NCI-H345 treated with DMSO at 0.1 percent for 48 hours (cell line): ENCODE results near the gene CLDND2.

Source experiments
- DNase-seq: peaks from one replicate; lab custom pipeline; 2025; ENCODE audit not compliant: unreplicated experiment; lab: John Stamatoyannopoulos, UW

Gene CLDND2

DNA sequence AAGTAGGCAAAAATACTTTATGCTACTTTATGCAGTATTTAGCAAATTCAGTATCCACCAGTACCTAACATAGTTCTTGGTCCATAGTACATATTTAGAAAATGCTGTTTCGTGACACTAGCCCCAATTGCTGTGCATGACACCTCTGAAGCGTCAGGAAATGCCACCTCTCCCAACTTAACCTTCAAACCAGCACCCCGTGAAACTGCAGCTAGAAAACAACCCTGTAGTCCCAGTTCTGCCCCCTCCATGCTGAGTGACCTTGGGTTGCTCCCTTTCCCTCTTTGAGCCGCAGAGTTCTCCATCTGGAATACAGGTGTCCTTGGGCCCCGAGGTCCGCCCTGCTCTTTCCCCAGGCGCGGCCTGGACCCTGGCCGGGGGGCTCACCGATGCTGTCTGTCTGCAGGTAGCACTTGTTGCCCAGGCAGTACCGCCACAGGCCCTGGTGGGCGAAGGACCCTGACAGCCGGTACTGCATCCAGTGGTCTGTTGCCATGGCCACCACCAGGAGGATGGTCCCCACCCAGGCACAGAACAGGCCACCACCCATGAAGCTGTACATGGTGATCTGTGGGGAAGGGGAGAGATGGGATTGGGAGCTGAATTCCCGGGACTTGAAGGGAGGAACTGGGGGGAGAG, 18.2 kb upstream of the CLDND2 start:
- DNase-seq, result no peak

GRCh38 chr19:51382004-51382403, 13.2 kb upstream of the CLDND2 start:
- DNase-seq, result no peak

DNA sequence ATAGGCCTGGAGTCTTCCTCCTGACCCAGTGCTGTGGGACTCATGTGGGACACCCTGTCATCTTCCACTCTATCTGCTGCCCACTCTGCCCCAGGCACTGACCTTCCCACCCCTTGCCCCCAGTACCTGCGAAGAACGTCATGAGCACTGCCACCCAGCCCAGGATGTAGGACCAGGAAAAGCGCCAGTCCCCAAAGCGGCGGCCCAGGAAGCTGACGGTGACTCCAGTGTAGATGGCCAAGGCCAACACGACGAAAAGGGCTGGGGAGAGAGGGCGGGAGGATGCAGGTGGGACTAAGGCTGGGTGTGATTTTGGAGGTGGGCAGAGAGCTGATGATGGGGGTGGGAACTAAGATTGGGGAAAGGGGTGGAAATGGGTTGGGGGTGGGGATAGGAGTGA, 11.6 kb upstream of the CLDND2 start:
- DNase-seq, result no peak

GRCh38 chr19:51377422-51377821, 8.6 kb upstream of the CLDND2 start:
- no peak for DNase-seq

- no peak for DNase-seq
These were observed 6.9 kb upstream of the CLDND2 start for GRCh38 chr19:51375504-51376221.

DNA sequence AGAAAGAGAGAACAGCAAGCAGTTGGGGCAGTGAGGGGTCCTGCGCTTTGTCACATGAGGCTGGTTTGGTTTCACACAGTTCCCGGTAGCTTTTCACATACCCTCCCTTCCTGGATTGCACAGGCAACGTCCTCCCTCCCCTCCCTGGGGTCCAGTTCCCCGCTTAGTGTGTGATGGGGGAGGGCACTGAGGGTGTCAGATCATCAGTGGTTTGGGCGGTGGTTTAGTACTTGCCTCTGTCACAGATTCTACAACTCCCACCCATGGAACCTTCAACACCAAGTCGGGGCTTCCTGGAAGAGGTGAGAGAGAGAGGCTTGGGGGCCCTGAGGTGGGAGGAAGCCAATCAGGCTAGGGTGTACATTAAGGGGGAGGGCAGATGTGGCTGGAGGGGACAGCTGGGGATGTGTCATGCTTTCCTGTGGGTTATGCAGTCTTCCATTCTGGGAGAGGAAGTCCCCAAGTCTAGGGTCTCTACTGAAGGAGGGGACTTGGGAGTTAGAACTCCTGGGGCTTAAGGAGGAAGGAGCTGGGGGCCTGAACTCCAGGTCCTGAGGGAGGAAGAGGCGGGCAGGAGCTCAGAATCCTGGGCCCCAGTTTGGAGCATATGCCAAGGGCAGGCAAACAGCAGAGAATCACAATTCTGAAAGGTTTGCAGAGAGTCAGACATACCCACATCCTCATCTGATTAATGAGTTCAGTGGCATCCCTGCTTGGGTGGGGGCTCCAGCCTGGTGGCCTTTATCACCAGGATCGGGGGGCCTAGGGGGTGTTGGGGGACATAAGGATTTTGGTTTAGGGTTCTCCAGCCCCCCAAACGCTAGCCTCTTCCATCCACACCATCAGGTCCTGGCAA, 4.1 kb upstream of the CLDND2 start, which contains the start of gene NKG7:
TSS of gene NKG7 (minus strand) at position 6 of the 856 bp plus-strand sequence. CDS start 119 bp downstream, outside the sequence.
- DNase-seq, result no peak

DNA sequence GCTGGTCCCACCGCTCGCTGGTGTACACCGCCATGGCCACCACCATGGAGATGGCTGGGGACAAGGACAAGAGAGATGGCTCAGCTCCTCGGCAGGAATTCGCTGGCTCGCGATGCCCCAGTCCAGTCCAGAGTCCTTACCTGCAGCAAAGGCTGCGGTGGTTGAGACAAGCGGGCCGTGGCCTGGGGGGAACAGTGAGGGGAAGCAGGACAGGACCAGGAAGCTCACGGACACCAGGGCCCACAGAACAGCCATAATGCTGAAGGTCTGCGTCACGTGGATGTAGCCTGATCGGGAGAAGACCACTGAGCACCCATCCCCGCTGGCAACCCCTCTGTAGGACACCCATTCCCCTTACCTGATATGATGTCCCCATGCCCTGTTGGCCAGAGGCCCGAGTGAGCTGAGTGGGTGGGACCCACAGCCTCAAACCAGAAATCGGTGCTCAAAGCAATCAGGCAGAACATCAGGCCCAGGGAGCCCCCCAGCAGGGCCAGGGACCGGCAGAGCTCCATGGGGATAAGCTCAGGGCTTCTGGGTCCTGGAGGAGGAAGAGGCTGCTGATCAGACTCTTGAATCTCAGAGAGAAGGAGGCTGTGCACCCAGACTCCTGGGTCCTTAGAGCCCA, 3.3 kb upstream of the CLDND2 start:
- DNase-seq, result no peak

- DNase-seq, result no peak
These were observed 2.4 kb upstream of the CLDND2 start for GRCh38 chr19:51371186-51371690.

GRCh38 chr19:51370230-51370629, 1.4 kb upstream of the CLDND2 start:
- DNase-seq, result no peak

DNA sequence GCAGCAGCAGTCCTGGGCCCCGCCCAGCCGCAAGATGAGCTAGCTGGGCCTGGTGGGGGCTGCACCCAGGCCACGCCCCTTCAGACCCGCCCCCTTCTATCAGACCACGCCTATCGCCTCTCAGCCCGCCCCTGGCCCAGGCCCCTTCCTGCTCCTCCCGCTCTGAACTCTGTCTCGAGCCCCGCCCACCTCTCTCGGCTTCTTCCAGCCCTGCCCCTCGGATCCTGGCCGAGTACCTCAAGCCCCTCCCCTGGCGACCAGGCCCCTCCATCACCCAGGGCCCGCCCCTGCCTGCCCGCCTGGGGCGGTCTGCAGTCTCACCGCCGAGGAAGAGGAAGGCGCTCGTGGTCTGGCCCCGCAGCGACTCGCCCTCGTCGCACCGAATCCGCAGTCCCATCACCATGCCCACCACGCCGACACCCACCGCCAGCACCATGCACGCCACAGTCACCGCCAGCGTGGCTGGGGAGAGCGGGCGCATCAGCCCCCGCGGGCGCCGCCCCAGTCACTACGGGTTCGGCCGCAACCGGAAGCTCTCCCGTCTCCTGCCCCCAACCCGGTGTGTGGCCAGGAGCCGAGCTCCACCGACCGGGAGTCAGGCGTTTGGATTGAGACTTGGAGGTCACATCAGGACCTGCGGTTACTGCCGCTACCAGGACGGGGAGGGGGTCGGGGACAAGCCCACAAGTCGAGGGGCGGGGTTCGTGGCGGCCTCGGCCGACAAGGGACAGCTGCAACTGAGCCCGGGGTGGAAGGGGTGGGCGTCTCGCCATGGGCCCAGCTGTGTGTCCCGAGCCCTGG, 1.0 kb downstream of the CLDND2 start:
- no peak for DNase-seq

DNA sequence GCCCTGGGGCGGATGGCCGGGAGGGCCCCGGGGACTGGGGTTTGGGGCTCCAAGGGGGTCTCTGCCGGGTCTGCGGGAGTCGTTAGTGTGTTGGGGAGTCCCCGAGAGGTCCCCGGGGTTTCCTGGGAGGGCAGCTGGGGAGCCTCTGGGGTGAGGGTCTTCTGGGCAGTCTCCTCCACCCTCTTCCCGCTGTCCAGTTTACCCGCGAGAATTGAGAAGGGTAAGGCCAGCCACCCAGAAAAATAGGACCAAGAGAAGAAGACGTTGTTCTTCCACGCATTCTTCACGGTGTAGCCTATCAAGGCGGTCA, 1.6 kb downstream of the CLDND2 start:
- DNase-seq, result no peak

- no peak for DNase-seq
These were observed 2.2 kb downstream of the CLDND2 start for GRCh38 chr19:51366389-51367254.

DNA sequence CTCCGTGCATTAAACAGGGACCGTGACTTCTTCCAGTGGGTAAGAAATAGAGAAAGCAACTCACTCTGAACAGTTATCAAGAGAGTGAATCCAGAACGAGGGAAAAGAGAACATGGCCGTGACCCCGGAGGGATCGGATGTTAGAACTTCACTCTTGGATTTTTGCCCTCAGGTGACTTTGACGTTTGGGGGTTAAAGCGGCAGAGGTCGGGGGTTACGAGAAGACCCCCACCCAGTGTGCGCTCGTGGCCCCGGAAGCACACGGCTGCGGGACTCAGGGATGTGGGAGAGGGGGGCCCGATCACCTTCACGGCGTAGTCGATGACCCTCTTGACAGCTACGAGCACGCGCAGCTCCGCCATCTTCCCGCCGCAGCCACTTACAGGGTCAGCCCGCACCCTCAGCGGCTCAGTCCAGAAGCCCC, 2.8 kb downstream of the CLDND2 start, which contains the start of gene ETFB:
TSS of gene ETFB (minus strand) at position 424 of the 424 bp plus-strand sequence. CDS start at position 362, 62 bp downstream.
- DNase-seq, result no peak

DNA sequence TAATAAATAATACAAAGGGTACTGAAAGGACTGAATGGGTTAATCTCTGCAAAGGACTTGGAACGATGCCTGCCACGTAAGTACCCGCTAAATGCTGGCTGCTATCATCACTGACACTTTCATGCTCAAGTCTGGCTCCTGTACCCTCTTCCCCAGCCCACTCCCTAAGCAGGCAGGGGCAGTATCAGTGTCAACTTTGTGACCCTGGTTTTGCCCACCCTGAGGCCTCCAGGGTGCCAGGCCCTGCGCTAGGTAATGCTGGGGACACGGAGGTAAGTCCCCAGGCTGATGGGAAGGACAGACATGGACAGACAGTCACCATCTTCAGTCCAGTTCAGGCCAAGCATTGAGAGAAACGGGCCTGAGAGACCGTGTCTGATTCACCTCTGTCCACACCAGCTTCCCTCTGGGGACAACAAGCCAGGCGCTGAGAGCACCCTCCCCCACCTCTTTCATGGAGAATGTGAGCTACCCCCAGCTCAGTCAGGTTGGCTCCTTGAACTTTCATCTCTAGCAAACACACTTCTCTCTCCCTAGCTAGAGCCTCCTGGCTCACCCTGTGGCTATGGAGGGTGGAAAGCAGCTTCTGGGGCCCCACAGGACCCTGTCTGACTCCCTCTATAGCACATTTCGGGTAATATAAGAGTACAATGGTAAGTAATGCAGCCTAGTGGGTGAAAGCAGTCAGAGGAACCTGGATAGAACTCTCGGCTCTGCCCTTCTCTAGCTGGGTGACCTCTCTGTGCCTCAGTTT, 3.4 kb downstream of the CLDND2 start:
- no peak for DNase-seq

GRCh38 chr19:51364200-51365106, 4.3 kb downstream of the CLDND2 start:
- DNase-seq, result no peak

DNA sequence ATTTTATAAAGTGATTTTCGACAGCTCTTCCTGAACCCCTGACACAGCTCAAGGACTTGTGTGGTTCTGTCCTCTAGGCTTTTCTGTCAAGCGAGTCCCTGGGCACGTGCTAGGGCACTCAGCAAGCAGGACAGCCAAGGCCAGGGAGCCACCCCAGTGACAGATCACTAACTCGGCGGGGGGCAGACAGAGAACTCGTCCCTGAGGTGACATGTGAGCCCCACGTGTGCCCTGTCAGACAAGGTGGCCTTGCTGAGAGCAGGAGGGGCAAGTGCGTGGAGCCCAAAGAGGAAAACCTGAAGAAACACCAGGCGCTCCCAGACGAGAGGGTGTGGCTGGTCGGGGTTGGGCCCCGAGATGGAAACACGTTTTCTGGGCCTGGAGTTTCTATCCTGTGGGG, 7.6 kb downstream of the CLDND2 start:
- no peak for DNase-seq

GRCh38 chr19:51359294-51359693, 9.5 kb downstream of the CLDND2 start:
- no peak for DNase-seq

- no peak for DNase-seq
These were observed 10.9 kb downstream of the CLDND2 start for GRCh38 chr19:51357952-51358351.
